ENCODE measurements around the gene PAPSS2. TPM values are rescaled to one million over a fixed set of nuclear protein-coding genes. Genes with fewer than 3 reads are reported as not detected.

The PAPSS2 gene
- total RNA-seq, 2 experiments from 2014 or later = 0.22 to 0.40 TPM

GRCh38 chr10:87678302-87678701 lies 18.6 kb downstream of the PAPSS2 start:
- Mint-ChIP-seq H3K9me3 (no peaks in the 10 kb centered on the region), H3K36me3 (no peaks in the 10 kb centered on the region), H3K27ac (no peak overlapping the region), H3K27me3 (peaks cover 12% of the 10 kb centered on the region), H3K4me1 (ENCODE audit: low read depth) (no peaks in the 10 kb centered on the region), H3K4me3 (no peak overlapping the region)
- ChIA-PET CTCF (no interaction called here), POLR2A (no interaction called here)
- DNase-seq = no peak
- intact Hi-C loops (cut with micrococcal nuclease) = no loop called here

GRCh38 chr10:87683356-87683755 lies 23.7 kb downstream of the PAPSS2 start:
- Mint-ChIP-seq H3K4me3 (no peak overlapping the region), H3K27me3 (peaks cover 4% of the 10 kb centered on the region), H3K4me1 (ENCODE audit: low read depth) (no peaks in the 10 kb centered on the region), H3K9me3 (no peaks in the 10 kb centered on the region), H3K27ac (no peak overlapping the region), H3K36me3 (no peaks in the 10 kb centered on the region)
- intact Hi-C loops (cut with micrococcal nuclease) = no loop called here
- DNase-seq = no peak
- CTCF ChIA-PET = no interaction called here
- POLR2A ChIA-PET = no interaction called here

DNA sequence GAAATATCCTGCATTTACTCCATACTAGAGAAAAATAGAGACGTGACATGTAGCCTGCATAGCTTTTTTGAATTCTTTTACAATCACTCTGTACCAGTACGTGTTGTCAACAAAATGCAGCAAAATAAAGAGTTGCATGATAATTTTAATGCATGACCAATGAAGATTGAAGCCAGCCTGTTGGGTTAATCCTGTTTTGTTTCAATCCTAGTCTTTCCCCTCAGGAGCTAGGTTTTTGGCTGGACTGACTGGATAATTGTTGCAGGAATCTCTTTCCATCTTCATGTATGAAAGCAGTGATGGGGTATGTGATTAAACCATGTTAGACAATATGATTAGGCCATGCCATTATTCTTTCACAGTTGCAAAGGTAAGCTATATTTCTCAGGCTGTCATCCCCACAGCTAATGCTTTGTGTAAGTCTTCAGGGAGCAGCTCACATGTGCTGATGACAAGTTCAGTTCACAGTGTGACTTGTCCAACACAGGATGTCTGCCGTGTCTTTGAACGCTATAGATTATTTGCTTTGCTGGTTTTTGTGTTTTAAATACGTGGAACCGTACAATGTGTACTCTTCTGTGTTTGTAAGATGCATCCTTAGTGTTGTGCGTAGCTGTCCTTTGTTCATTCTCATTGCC lies 24.4 kb downstream of the PAPSS2 start:
- no peaks in the 10 kb centered on the region for H3K36me3 Mint-ChIP-seq
- H3K9me3 Mint-ChIP-seq = no peaks in the 10 kb centered on the region
- H3K4me3 Mint-ChIP-seq = no peak overlapping the region
- no peaks in the 10 kb centered on the region for H3K4me1 Mint-ChIP-seq (ENCODE audit: low read depth)
- ChIA-PET POLR2A (no interaction called here), CTCF (interaction anchor here (1.0 kb wide), 1 partner anchor 51 kb away, joined by 4 read pairs; no protein-coding TSS in a partner anchor)
- DNase-seq = no peak
- H3K27ac Mint-ChIP-seq = no peak overlapping the region
- peaks cover 4% of the 10 kb centered on the region for H3K27me3 Mint-ChIP-seq
- intact Hi-C loops (cut with micrococcal nuclease) = no loop called here

DNA sequence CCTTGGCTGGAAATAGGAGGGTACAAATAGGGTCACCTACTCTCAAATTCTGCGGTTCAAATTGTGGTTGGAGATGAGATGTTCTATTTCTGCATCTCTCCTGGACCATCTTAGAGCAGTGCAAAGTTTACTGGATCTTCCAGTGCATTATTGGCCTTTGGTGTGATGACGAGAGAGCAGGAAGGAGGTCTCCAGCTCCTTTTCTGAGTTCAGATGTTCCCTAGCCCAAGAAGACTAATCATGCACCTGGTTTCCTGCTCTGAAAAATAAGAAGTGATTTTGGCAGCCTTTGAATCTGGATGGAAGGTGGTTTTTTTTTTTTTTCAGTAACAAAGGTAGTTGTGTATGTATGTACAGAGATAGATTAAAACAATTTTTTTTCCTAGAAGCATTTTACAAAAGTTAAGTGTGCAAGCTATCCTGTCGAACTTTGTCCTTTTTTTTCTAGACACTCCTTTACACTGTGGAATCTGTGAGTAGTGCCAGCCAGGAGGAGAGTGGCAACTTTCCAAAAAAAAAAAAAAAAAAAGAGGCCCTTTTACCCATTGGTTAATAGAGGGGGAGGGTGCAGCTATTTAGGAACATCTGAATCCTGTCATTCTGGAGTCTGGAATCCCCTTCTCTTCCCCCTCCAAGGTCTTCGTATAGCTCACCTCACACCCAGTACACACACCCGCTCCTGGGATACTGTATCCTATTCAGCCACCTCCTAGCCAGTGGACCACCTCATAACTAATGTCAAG lies 26.3 kb downstream of the PAPSS2 start:
- Mint-ChIP-seq H3K4me3 (no peak overlapping the region), H3K4me1 (ENCODE audit: low read depth) (no peaks in the 10 kb centered on the region), H3K36me3 (no peaks in the 10 kb centered on the region), H3K27me3 (peaks cover 2% of the 10 kb centered on the region), H3K27ac (no peak overlapping the region), H3K9me3 (no peaks in the 10 kb centered on the region)
- intact Hi-C loops (cut with micrococcal nuclease) = no loop called here
- ChIA-PET CTCF (interaction anchor here (0.5 kb wide), 1 partner anchor 797 kb away, joined by 3 read pairs; no protein-coding TSS in a partner anchor), POLR2A (no interaction called here)
- no peak for DNase-seq

- no peak for DNase-seq
- Mint-ChIP-seq H3K27me3 (peaks cover 1% of the 10 kb centered on the region), H3K4me3 (no peak overlapping the region), H3K36me3 (no peaks in the 10 kb centered on the region), H3K4me1 (ENCODE audit: low read depth) (no peaks in the 10 kb centered on the region), H3K9me3 (no peaks in the 10 kb centered on the region), H3K27ac (no peak overlapping the region)
- CTCF ChIA-PET = interaction anchor here (1.4 kb wide), 1 partner anchor 41 kb away, joined by 3 read pairs; no protein-coding TSS in a partner anchor
- POLR2A ChIA-PET = no interaction called here
- intact Hi-C loops (cut with micrococcal nuclease) = no loop called here
Observed at GRCh38 chr10:87691506-87692070, 31.9 kb downstream of the PAPSS2 start.

GRCh38 chr10:87692956-87693484 lies 33.3 kb downstream of the PAPSS2 start:
- Mint-ChIP-seq H3K36me3 (no peaks in the 10 kb centered on the region), H3K9me3 (no peaks in the 10 kb centered on the region), H3K4me3 (no peak overlapping the region), H3K27me3 (peaks cover 5% of the 10 kb centered on the region), H3K4me1 (ENCODE audit: low read depth) (no peaks in the 10 kb centered on the region), H3K27ac (no peak overlapping the region)
- CTCF ChIA-PET = interaction anchor here (1.4 kb wide), 1 partner anchor 40 kb away, joined by 3 read pairs; no protein-coding TSS in a partner anchor
- no peak for DNase-seq
- intact Hi-C loops (cut with micrococcal nuclease) = no loop called here
- POLR2A ChIA-PET = no interaction called here

- Mint-ChIP-seq H3K36me3 (no peaks in the 10 kb centered on the region), H3K27me3 (peaks cover 8% of the 10 kb centered on the region), H3K9me3 (no peaks in the 10 kb centered on the region), H3K4me1 (ENCODE audit: low read depth) (no peaks in the 10 kb centered on the region), H3K4me3 (no peak overlapping the region), H3K27ac (no peak overlapping the region)
- DNase-seq = no peak
- ChIA-PET POLR2A (no interaction called here), CTCF (interaction anchor here (1.1 kb wide), 1 partner anchor 99 kb away, joined by 3 read pairs; no protein-coding TSS in a partner anchor)
- intact Hi-C loops (cut with micrococcal nuclease) = no loop called here
Observed at GRCh38 chr10:87694011-87694794, 34.5 kb downstream of the PAPSS2 start.

DNA sequence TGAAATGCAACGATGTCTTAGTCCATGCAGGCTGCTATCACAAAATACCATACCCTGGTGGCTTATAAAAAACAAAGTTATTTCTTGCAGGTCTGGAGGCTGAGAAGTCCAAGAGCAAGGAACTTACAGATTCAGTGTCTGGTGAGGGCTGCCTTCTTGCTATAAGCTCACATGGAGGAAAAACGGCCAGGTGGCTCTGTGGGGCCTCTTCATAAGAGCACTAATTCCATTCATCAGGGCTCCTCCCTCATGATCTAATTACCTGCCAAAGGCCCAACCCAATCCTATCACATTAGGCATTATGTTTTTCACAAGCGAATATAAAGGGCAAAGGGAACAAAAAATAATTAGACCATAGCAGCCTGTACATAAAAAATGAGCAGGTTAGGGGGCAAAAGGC lies 35.4 kb downstream of the PAPSS2 start:
- Mint-ChIP-seq H3K9me3 (no peaks in the 10 kb centered on the region), H3K36me3 (no peaks in the 10 kb centered on the region), H3K27ac (no peak overlapping the region), H3K27me3 (peaks cover 7% of the 10 kb centered on the region), H3K4me1 (ENCODE audit: low read depth) (no peaks in the 10 kb centered on the region), H3K4me3 (no peak overlapping the region)
- POLR2A ChIA-PET = no interaction called here
- intact Hi-C loops (cut with micrococcal nuclease) = no loop called here
- CTCF ChIA-PET = interaction anchor here (1.1 kb wide), 1 partner anchor 100 kb away, joined by 3 read pairs; no protein-coding TSS in a partner anchor
- no peak for DNase-seq

DNA sequence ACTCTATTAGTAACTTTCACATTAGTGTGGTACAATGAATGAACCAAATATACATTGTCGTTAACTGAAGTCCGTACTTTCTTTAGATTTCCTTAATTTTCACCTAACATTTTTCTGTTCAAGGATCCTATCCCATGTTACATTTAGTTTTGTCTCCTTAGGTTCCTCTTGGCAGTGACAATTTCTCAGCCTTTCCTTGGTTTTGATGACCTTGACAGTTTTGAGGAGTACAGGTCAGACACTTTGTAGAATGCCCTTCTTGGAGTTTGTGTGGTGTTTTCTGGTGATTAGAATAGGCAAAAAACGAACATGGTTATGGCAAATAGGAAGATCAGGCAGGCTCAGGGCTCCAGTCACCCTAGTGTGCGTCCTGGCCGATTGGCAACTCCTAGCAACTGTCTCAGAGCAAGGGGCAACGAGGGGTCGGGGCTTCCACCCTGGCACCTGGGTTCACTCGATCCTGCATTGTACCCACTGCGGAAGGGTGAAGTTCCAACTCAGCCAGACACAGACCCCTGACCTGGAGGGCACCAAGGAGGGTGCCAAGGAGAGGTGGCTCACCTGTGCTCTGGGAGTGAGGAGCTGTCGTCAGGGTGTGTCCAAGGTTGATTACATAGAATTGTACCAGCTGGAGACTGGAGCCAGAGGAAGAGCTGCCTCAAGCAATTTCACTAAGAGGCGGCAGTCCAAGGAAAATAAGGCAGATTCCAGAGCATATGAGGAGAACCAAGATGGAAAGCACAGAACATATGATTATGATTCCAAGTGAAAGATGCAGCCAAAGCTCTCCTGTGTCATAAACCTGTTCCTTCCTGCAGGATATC lies 37.5 kb downstream of the PAPSS2 start:
- ChIA-PET CTCF (no interaction called here), POLR2A (no interaction called here)
- DNase-seq = no peak
- Mint-ChIP-seq H3K27me3 (peaks cover 7% of the 10 kb centered on the region), H3K9me3 (no peaks in the 10 kb centered on the region), H3K4me3 (no peak overlapping the region), H3K27ac (no peak overlapping the region), H3K36me3 (no peaks in the 10 kb centered on the region), H3K4me1 (ENCODE audit: low read depth) (no peaks in the 10 kb centered on the region)
- intact Hi-C loops (cut with micrococcal nuclease) = no loop called here

- POLR2A ChIA-PET = no interaction called here
- no peak for DNase-seq
- CTCF ChIA-PET = no interaction called here
- H3K4me3 Mint-ChIP-seq = no peak overlapping the region
- peaks cover 7% of the 10 kb centered on the region for H3K27me3 Mint-ChIP-seq
- H3K9me3 Mint-ChIP-seq = no peaks in the 10 kb centered on the region
- intact Hi-C loops (cut with micrococcal nuclease) = no loop called here
- H3K27ac Mint-ChIP-seq = no peak overlapping the region
- H3K36me3 Mint-ChIP-seq = no peaks in the 10 kb centered on the region
- no peaks in the 10 kb centered on the region for H3K4me1 Mint-ChIP-seq (ENCODE audit: low read depth)
Observed at GRCh38 chr10:87700031-87700796, 40.5 kb downstream of the PAPSS2 start.
